GM23338 (cell line): ENCODE data around the gene CCDC187. TPM values are rescaled to one million over a fixed set of nuclear protein-coding genes. Genes with fewer than 3 reads are reported as not detected.

Experiments used
- ATAC-seq: fragments of 200-7000 bp; cut with Tn5 transposase; 3 replicates; pipeline ENCODE4 v1.9.1; 2020
- DNase-seq: peaks from one replicate; pipeline ENCODE4 v3.0.0-alpha.2; 2015; ENCODE audit warnings: low spot score
- H2AFZ ChIP-seq: fragments of 200-600 bp; sonication (generic); 2 replicates; pipeline ENCODE4 v1.8.0; 2016; ENCODE audit warnings: antibody characterized with exemption, mild to moderate bottlenecking, moderate library complexity
- H3F3A ChIP-seq: fragments of 200-600 bp; sonication (generic); replicated peaks from 2 replicates; pipeline ENCODE4 v1.8.0; 2017; ENCODE audit warnings: antibody characterized with exemption, mixed run types, low read depth
- H3K27ac ChIP-seq: fragments of 200-600 bp; sonication (generic); 2 replicates; pipeline ENCODE4 v1.6.1; 2016; ENCODE audit warnings: low read depth
- H3K27me3 ChIP-seq: fragments of 200-600 bp; sonication (generic); 2 replicates; pipeline ENCODE4 v1.8.0; 2016; ENCODE audit warnings: mild to moderate bottlenecking, mixed run types, moderate library complexity; ENCODE audit not compliant: insufficient read depth
- H3K36me3 ChIP-seq: fragments of 200-600 bp; sonication (generic); 2 replicates; pipeline ENCODE4 v1.8.0; 2016; ENCODE audit warnings: mild to moderate bottlenecking; ENCODE audit not compliant: insufficient read depth
- H3K4me1 ChIP-seq: fragments of 200-600 bp; sonication (generic); 2 replicates; pipeline ENCODE4 v1.8.0; 2016; ENCODE audit warnings: mild to moderate bottlenecking, moderate library complexity; ENCODE audit not compliant: insufficient read depth
- H3K4me2 ChIP-seq: fragments of 200-600 bp; sonication (generic); 2 replicates; pipeline ENCODE4 v1.7.1; 2017; ENCODE audit warnings: mixed run types
- H3K4me3 ChIP-seq: fragments of 200-600 bp; sonication (generic); 2 replicates; pipeline ENCODE4 v1.6.1; 2016; ENCODE audit warnings: mixed run types
- H3K79me2 ChIP-seq: fragments of 200-600 bp; sonication (generic); replicated peaks from 2 replicates; pipeline ENCODE4 v1.8.0; 2017; ENCODE audit warnings: mild to moderate bottlenecking; ENCODE audit not compliant: insufficient read depth
- H3K9me2 ChIP-seq: fragments of 200-600 bp; sonication (generic); 2 replicates; pipeline ENCODE4 v1.8.0; 2017; ENCODE audit not compliant: insufficient read depth
- H4K20me1 ChIP-seq: fragments of 200-600 bp; sonication (generic); replicated peaks from 2 replicates; pipeline ENCODE4 v1.8.0; 2017; ENCODE audit warnings: mild to moderate bottlenecking; ENCODE audit not compliant: insufficient read depth
- H3K27ac Mint-ChIP-seq: 2 replicates; pipeline ENCODE4 v1.8.0; 2020; ENCODE audit warnings: inconsistent platforms, mild to moderate bottlenecking, moderate library complexity, mixed read lengths
- H3K27me3 Mint-ChIP-seq: 3 replicates; pipeline ENCODE4 v1.8.0; 2022; ENCODE audit warnings: low read depth, mild to moderate bottlenecking, moderate library complexity, mixed read lengths, inconsistent platforms; ENCODE audit not compliant: insufficient read depth, poor library complexity
- H3K36me3 Mint-ChIP-seq: 3 replicates; pipeline ENCODE4 v1.8.0; 2021; ENCODE audit warnings: low read depth, mild to moderate bottlenecking, inconsistent platforms, moderate library complexity, mixed read lengths
- H3K4me1 Mint-ChIP-seq: 3 replicates; pipeline ENCODE4 v1.8.0; 2020; ENCODE audit warnings: mild to moderate bottlenecking, inconsistent platforms, mixed read lengths
- H3K4me3 Mint-ChIP-seq: 3 replicates; pipeline ENCODE4 v1.8.0; 2021; ENCODE audit warnings: moderate library complexity, mild to moderate bottlenecking, inconsistent platforms, mixed read lengths
- H3K9me3 Mint-ChIP-seq: 3 replicates; pipeline ENCODE4 v1.8.0; 2020; ENCODE audit warnings: moderate library complexity, mild to moderate bottlenecking, inconsistent platforms, mixed read lengths
- CREB1 ChIP-seq: fragments of 250-450 bp; sonication (Bioruptor Pico); IDR thresholded peaks from 2 replicates; pipeline ENCODE4 v1.5.0; 2020; ENCODE audit warnings: low read depth, mild to moderate bottlenecking, moderate library complexity
- CTCF ChIP-seq, 2 experiments: fragments of 200-600 bp in 1 of 2; sonication (generic) in 1 of 2; conservative IDR thresholded peaks; 2 replicates each; pipeline versions ENCODE4 v1.5.1 to v1.6.1; 2016 to 2017; ENCODE audit warnings: antibody characterized with exemption in 2 of 2, low read depth in 2 of 2, mild to moderate bottlenecking in 2 of 2, moderate library complexity in 1 of 2
- EZH2 ChIP-seq: fragments of 200-600 bp; sonication (generic); IDR thresholded peaks from one replicate; pipeline ENCODE4 v1.8.0; 2017; ENCODE audit warnings: antibody characterized with exemption, mild to moderate bottlenecking, low read depth; ENCODE audit not compliant: unreplicated experiment
- EZH2phosphoT487 ChIP-seq: fragments of 200-600 bp; sonication (generic); IDR thresholded peaks from one replicate; pipeline ENCODE4 v1.8.1; 2018; ENCODE audit warnings: antibody characterized with exemption; ENCODE audit not compliant: unreplicated experiment
- JUNB ChIP-seq: IDR thresholded peaks from one replicate; pipeline ENCODE4 v1.6.1; 2016; ENCODE audit warnings: antibody characterized with exemption; ENCODE audit not compliant: unreplicated experiment
- NANOG ChIP-seq: IDR thresholded peaks from 2 replicates; pipeline ENCODE4 v1.6.1; 2016; ENCODE audit warnings: antibody characterized with exemption, borderline replicate concordance
- POLR2AphosphoS5 ChIP-seq: IDR thresholded peaks from 2 replicates; pipeline ENCODE4 v1.6.1; 2016; ENCODE audit warnings: antibody characterized with exemption, low read depth
- STAT1 ChIP-seq: IDR thresholded peaks from one replicate; pipeline ENCODE4 v1.6.1; 2016; ENCODE audit warnings: antibody characterized with exemption; ENCODE audit not compliant: unreplicated experiment
- ZNF114 ChIP-seq: fragments of 250-450 bp; sonication (Bioruptor Pico); IDR thresholded peaks from 2 replicates; pipeline ENCODE4 v1.5.0; 2020; ENCODE audit warnings: mild to moderate bottlenecking, moderate library complexity
- ZNF331 ChIP-seq: fragments of 250-450 bp; sonication (Bioruptor Pico); IDR thresholded peaks from 2 replicates; pipeline ENCODE4 v1.5.0; 2020; ENCODE audit warnings: low read depth, mild to moderate bottlenecking, moderate library complexity
- polyA plus RNA-seq: library from polyadenylated mRNA; unstranded; fragments of >200 nt; fragmentation: Nextera tagmentation; extraction: Ambion mirVana; gene quantifications from 2 replicates; pipeline ENCODE4 v1.2.1, GENCODE V29; 2016
- total RNA-seq: library from RNA; depleted of rRNA; stranded (reverse); fragments of >200 nt; shearing (Covaris generic); gene quantifications from 2 replicates; pipeline ENCODE4 v1.2.3, GENCODE V29; 2014
- TF ChIP-seq, protein P1 (sequence below): IDR thresholded peaks from one replicate; pipeline ENCODE4 v1.6.1; 2018; ENCODE audit warnings: antibody characterized with exemption; ENCODE audit not compliant: unreplicated experiment
- TF ChIP-seq, protein P2 (sequence below): IDR thresholded peaks from 2 replicates; pipeline ENCODE4 v1.6.1; 2016; ENCODE audit warnings: antibody characterized with exemption
- TF ChIP-seq, protein P3 (sequence below): fragments of 250-450 bp; sonication (Bioruptor Pico); IDR thresholded peaks from 2 replicates; pipeline ENCODE4 v1.5.0; 2020; ENCODE audit warnings: mild to moderate bottlenecking, moderate library complexity

Gene CCDC187
- total and polyA plus RNA-seq, 2 experiments from 2014 or later, result 0.14 TPM; not detected in 1

DNA sequence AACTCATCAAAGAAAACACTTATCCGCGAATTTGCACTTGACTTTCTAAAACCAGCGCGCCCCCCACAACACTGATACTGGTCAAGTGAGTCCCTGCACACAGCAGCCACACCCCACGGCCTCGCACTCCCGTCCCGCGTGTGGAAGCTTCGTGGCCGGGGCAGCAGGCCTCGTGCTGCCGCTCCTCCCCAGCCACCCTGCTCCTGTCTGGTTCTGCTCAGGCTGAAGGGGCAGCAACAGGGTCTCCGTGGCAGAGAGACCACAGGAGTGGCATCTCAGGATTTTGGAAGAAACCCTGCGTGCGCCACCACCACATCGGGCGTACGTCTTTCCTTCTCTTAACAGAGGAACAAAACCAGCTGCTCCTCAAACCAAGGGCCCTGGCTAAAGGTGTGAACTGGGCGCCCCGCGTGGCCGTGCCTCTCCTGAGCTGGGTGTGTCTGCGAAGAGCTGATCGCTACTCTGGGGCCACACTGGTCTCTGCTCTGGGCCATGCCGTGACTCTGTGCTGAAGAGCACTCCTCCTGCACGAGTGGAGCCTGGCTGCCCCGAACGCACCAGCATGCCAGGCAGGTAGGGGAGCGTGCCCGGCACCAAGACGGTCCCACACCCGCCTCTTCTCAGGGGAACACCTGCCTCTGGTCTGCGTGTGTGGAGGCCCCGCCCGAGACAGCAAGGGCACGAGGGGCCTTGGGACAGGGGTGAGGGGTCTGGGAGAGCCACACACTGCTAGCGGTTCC lies 81.6 kb downstream of the CCDC187 start:
- peaks cover 14% of the 10 kb centered on the region for H4K20me1 ChIP-seq
- ATAC-seq, result no peak
- H3K27ac Mint-ChIP-seq, result no peak overlapping the region
- no peak overlapping the region for H2AFZ ChIP-seq
- DNase-seq, result no peak
- H3K9me3 Mint-ChIP-seq, result no peaks in the 10 kb centered on the region
- no peak overlapping the region for H3K4me3 ChIP-seq
- peaks cover 4% of the 10 kb centered on the region for H3K27me3 Mint-ChIP-seq
- peaks cover 9% of the 10 kb centered on the region for H3K4me1 Mint-ChIP-seq
- H3K9me2 ChIP-seq, result no peaks in the 10 kb centered on the region
- peaks cover 54% of the 10 kb centered on the region for H3K79me2 ChIP-seq
- no peak for TF ChIP-seq CREB1 (CRISPR knock-in tag)
- TF ChIP-seq, protein P1, sequence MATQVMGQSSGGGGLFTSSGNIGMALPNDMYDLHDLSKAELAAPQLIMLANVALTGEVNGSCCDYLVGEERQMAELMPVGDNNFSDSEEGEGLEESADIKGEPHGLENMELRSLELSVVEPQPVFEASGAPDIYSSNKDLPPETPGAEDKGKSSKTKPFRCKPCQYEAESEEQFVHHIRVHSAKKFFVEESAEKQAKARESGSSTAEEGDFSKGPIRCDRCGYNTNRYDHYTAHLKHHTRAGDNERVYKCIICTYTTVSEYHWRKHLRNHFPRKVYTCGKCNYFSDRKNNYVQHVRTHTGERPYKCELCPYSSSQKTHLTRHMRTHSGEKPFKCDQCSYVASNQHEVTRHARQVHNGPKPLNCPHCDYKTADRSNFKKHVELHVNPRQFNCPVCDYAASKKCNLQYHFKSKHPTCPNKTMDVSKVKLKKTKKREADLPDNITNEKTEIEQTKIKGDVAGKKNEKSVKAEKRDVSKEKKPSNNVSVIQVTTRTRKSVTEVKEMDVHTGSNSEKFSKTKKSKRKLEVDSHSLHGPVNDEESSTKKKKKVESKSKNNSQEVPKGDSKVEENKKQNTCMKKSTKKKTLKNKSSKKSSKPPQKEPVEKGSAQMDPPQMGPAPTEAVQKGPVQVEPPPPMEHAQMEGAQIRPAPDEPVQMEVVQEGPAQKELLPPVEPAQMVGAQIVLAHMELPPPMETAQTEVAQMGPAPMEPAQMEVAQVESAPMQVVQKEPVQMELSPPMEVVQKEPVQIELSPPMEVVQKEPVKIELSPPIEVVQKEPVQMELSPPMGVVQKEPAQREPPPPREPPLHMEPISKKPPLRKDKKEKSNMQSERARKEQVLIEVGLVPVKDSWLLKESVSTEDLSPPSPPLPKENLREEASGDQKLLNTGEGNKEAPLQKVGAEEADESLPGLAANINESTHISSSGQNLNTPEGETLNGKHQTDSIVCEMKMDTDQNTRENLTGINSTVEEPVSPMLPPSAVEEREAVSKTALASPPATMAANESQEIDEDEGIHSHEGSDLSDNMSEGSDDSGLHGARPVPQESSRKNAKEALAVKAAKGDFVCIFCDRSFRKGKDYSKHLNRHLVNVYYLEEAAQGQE, result no peak
- TF ChIP-seq ZNF331, result no peak
- TF ChIP-seq JUNB, result no peak
- TF ChIP-seq EZH2phosphoT487, result no peak
- TF ChIP-seq, protein P2, sequence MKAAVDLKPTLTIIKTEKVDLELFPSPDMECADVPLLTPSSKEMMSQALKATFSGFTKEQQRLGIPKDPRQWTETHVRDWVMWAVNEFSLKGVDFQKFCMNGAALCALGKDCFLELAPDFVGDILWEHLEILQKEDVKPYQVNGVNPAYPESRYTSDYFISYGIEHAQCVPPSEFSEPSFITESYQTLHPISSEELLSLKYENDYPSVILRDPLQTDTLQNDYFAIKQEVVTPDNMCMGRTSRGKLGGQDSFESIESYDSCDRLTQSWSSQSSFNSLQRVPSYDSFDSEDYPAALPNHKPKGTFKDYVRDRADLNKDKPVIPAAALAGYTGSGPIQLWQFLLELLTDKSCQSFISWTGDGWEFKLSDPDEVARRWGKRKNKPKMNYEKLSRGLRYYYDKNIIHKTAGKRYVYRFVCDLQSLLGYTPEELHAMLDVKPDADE, result no peak
- TF ChIP-seq NANOG, result no peak
- TF ChIP-seq ZNF114 (CRISPR knock-in tag), result no peak
- TF ChIP-seq CTCF (conservative IDR thresholded peaks at IDR 0.05; ENCODE audit: low read depth in 2 of 2), result no peak
- TF ChIP-seq POLR2AphosphoS5, result no peak
- TF ChIP-seq EZH2, result no peak
- TF ChIP-seq, protein P3, sequence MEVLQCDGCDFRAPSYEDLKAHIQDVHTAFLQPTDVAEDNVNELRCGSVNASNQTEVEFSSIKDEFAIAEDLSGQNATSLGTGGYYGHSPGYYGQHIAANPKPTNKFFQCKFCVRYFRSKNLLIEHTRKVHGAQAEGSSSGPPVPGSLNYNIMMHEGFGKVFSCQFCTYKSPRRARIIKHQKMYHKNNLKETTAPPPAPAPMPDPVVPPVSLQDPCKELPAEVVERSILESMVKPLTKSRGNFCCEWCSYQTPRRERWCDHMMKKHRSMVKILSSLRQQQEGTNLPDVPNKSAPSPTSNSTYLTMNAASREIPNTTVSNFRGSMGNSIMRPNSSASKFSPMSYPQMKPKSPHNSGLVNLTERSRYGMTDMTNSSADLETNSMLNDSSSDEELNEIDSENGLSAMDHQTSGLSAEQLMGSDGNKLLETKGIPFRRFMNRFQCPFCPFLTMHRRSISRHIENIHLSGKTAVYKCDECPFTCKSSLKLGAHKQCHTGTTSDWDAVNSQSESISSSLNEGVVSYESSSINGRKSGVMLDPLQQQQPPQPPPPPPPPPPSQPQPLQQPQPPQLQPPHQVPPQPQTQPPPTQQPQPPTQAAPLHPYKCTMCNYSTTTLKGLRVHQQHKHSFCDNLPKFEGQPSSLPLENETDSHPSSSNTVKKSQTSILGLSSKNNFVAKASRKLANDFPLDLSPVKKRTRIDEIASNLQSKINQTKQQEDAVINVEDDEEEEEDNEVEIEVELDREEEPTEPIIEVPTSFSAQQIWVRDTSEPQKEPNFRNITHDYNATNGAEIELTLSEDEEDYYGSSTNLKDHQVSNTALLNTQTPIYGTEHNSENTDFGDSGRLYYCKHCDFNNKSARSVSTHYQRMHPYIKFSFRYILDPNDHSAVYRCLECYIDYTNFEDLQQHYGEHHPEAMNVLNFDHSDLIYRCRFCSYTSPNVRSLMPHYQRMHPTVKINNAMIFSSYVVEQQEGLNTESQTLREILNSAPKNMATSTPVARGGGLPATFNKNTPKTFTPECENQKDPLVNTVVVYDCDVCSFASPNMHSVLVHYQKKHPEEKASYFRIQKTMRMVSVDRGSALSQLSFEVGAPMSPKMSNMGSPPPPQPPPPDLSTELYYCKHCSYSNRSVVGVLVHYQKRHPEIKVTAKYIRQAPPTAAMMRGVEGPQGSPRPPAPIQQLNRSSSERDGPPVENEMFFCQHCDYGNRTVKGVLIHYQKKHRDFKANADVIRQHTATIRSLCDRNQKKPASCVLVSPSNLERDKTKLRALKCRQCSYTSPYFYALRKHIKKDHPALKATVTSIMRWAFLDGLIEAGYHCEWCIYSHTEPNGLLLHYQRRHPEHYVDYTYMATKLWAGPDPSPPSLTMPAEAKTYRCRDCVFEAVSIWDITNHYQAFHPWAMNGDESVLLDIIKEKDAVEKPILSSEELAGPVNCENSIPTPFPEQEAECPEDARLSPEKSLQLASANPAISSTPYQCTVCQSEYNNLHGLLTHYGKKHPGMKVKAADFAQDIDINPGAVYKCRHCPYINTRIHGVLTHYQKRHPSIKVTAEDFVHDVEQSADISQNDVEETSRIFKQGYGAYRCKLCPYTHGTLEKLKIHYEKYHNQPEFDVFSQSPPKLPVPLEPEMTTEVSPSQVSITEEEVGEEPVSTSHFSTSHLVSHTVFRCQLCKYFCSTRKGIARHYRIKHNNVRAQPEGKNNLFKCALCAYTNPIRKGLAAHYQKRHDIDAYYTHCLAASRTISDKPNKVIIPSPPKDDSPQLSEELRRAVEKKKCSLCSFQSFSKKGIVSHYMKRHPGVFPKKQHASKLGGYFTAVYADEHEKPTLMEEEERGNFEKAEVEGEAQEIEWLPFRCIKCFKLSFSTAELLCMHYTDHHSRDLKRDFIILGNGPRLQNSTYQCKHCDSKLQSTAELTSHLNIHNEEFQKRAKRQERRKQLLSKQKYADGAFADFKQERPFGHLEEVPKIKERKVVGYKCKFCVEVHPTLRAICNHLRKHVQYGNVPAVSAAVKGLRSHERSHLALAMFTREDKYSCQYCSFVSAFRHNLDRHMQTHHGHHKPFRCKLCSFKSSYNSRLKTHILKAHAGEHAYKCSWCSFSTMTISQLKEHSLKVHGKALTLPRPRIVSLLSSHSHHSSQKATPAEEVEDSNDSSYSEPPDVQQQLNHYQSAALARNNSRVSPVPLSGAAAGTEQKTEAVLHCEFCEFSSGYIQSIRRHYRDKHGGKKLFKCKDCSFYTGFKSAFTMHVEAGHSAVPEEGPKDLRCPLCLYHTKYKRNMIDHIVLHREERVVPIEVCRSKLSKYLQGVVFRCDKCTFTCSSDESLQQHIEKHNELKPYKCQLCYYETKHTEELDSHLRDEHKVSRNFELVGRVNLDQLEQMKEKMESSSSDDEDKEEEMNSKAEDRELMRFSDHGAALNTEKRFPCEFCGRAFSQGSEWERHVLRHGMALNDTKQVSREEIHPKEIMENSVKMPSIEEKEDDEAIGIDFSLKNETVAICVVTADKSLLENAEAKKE (CRISPR knock-in tag), result no peak
- no peak for TF ChIP-seq STAT1
- 0 out of 2 replicates have a peak, but pooled peaks cover 2% of the 10 kb centered on the region for H3K36me3 ChIP-seq
- no peak overlapping the region for H3K4me3 Mint-ChIP-seq
- H3K36me3 Mint-ChIP-seq, result peaks cover 37% of the 10 kb centered on the region
- no peaks in the 10 kb centered on the region for H3F3A ChIP-seq
- no peaks in the 10 kb centered on the region for H3K4me1 ChIP-seq
- no peak overlapping the region for H3K27ac ChIP-seq
- H3K27me3 ChIP-seq, result no peaks in the 10 kb centered on the region
- H3K4me2 ChIP-seq, result no peak overlapping the region
